GM18870 (cell line): ENCODE data around the gene TIAM2.

Experiments used
- ATAC-seq: cut with Tn5 transposase; IDR thresholded peaks from one replicate; pipeline ENCODE4 v1.9.1; 2021; ENCODE audit warnings: moderate library complexity; ENCODE audit not compliant: unreplicated experiment

Gene TIAM2

GRCh38 chr6:155055729-155056128, 60.6 kb downstream of the TIAM2 start:
- no peak for ATAC-seq

- ATAC-seq: no peak
These were observed 61.6 kb downstream of the TIAM2 start for GRCh38 chr6:155056756-155057155.

- no peak for ATAC-seq
These were observed 66.3 kb downstream of the TIAM2 start for GRCh38 chr6:155061381-155061780.

GRCh38 chr6:155062866-155063341, 67.8 kb downstream of the TIAM2 start:
- ATAC-seq: no peak

GRCh38 chr6:155064303-155064702, 69.2 kb downstream of the TIAM2 start:
- ATAC-seq: no peak

GRCh38 chr6:155066361-155066760, 71.2 kb downstream of the TIAM2 start:
- no peak for ATAC-seq

GRCh38 chr6:155066921-155067680, 72.0 kb downstream of the TIAM2 start:
- no peak for ATAC-seq

GRCh38 chr6:155067956-155068615, 73.0 kb downstream of the TIAM2 start:
- no peak for ATAC-seq

GRCh38 chr6:155069543-155069942, 74.4 kb downstream of the TIAM2 start:
- no peak for ATAC-seq

- ATAC-seq: no peak
These were observed 81.0 kb downstream of the TIAM2 start for GRCh38 chr6:155075930-155076695.

GRCh38 chr6:155077331-155077730, 82.2 kb downstream of the TIAM2 start:
- ATAC-seq: no peak

GRCh38 chr6:155077784-155078183, 82.7 kb downstream of the TIAM2 start:
- ATAC-seq: no peak

GRCh38 chr6:155078331-155078745, 83.2 kb downstream of the TIAM2 start:
- no peak for ATAC-seq

- ATAC-seq: peak; percentile 68
These were observed 84.9 kb downstream of the TIAM2 start for GRCh38 chr6:155079985-155080452.

GRCh38 chr6:155080881-155081845, 86.0 kb downstream of the TIAM2 start:
- no peak for ATAC-seq

- no peak for ATAC-seq
These were observed 89.5 kb downstream of the TIAM2 start for GRCh38 chr6:155084431-155085123.

- no peak for ATAC-seq
These were observed 90.6 kb downstream of the TIAM2 start for GRCh38 chr6:155085582-155086257.

GRCh38 chr6:155088856-155089255, 93.7 kb downstream of the TIAM2 start:
- no peak for ATAC-seq

GRCh38 chr6:155089746-155090145, 94.6 kb downstream of the TIAM2 start:
- no peak for ATAC-seq
